Endothelial cell of umbilical vein (primary cell): Measurements from ENCODE around the gene DUS1L.

Experiments
- CTCF ChIP-seq, 2 donors: IDR thresholded peaks; 1 replicate in 1 of 2; 2 replicates in 1 of 2; pipeline ENCODE4 v1.5.1; 2011; ENCODE audit warnings: low read length in 2 of 2, mild to moderate bottlenecking in 2 of 2, moderate library complexity in 2 of 2, control low read depth in 1 of 2, inconsistent platforms in 1 of 2, low read depth in 1 of 2; ENCODE audit not compliant: insufficient read depth in 1 of 2; ENCODE audit errors: extremely low read depth in 1 of 2
- EZH2 ChIP-seq: IDR thresholded peaks from 2 replicates; pipeline ENCODE4 v1.6.1; 2012; ENCODE audit warnings: borderline replicate concordance, low read depth, mild to moderate bottlenecking, moderate library complexity, low read length, inconsistent platforms; ENCODE audit not compliant: severe bottlenecking
- GATA2 ChIP-seq: IDR thresholded peaks from 2 replicates; pipeline ENCODE4 v1.7.0; 2011; ENCODE audit warnings: low read depth, mild to moderate bottlenecking, moderate library complexity, mixed read lengths, low read length; ENCODE audit not compliant: insufficient read length, insufficient read depth
- MYC ChIP-seq: IDR thresholded peaks from one replicate; pipeline ENCODE4 v1.6.1; 2011; ENCODE audit warnings: mild to moderate bottlenecking, low read depth, low read length

- no peak for TF ChIP-seq EZH2
- no peak for TF ChIP-seq GATA2
- no peak for TF ChIP-seq CTCF (IDR thresholded peaks at IDR 0.05; ENCODE audit: extremely low read depth in 1 of 2, insufficient read depth in 1 of 2, low read depth in 1 of 2, low read length in 2 of 2)
- no peak for TF ChIP-seq MYC
These were observed 53.4 kb downstream of the DUS1L start for GRCh38 chr17:82012261-82012639.
